ENCODE measurements around the gene SETD1B.

SETD1B gene

GRCh38 chr12:121780429-121780828, 23.4 kb upstream of the SETD1B start:
- H3K4me1 ChIP-seq (ENCODE audit: insufficient read depth, low read length, poor library complexity, severe bottlenecking) = peaks cover 12% of the 10 kb centered on the region

GRCh38 chr12:121781484-121781997, 22.3 kb upstream of the SETD1B start:
- Histone ChIP-seq H3K27me3 (ENCODE audit: insufficient read depth, low read length, poor library complexity, severe bottlenecking) (no peaks in the 10 kb centered on the region), H2AFZ (ENCODE audit: low read length) (no peak overlapping the region), H3K79me2 (ENCODE audit: insufficient read depth, low read length) (peaks cover 49% of the 10 kb centered on the region), H3K9me2 (replicated peaks; ENCODE audit: low read depth, low read length) (no peaks in the 10 kb centered on the region), H3K4me1 (ENCODE audit: insufficient read depth, low read length, poor library complexity, severe bottlenecking) (peaks cover 12% of the 10 kb centered on the region), H3K9ac (ENCODE audit: low read depth, low read length, poor library complexity, severe bottlenecking) (no peak overlapping the region), H3K4me2 (ENCODE audit: low read depth, low read length, poor library complexity, severe bottlenecking) (no peak overlapping the region), H4K20me1 (ENCODE audit: insufficient read depth, low read length, poor library complexity, severe bottlenecking) (peaks cover 10% of the 10 kb centered on the region), H3K36me3 (ENCODE audit: insufficient read depth, low read length) (peaks cover 42% of the 10 kb centered on the region; the same call in 1 of the 2 replicates), H3F3A (ENCODE audit: low read depth) (no peaks in the 10 kb centered on the region; the same call in 1 of the 2 replicates), H3K4me3 (ENCODE audit: low read length, poor library complexity, severe bottlenecking) (no peak overlapping the region), H3K9me3 (ENCODE audit: insufficient read depth, low read depth, low read length) (no peaks in the 10 kb centered on the region)
- no peak for TF ChIP-seq CTCF (conservative IDR thresholded peaks at IDR 0.05; ENCODE audit: low read length)
- no peak for TF ChIP-seq EZH2phosphoT487 (IDR thresholded peaks at IDR 0.05; ENCODE audit: borderline replicate concordance)

More at GRCh38 chr12:121780429-121780828, 23.4 kb upstream of the SETD1B start:
- H3K9me2 ChIP-seq (replicated peaks; ENCODE audit: low read depth, low read length) = no peaks in the 10 kb centered on the region
- TF ChIP-seq CTCF (conservative IDR thresholded peaks at IDR 0.05; ENCODE audit: low read length) (no peak), EZH2phosphoT487 (IDR thresholded peaks at IDR 0.05; ENCODE audit: borderline replicate concordance) (no peak)
- peaks cover 42% of the 10 kb centered on the region for H3K79me2 ChIP-seq (ENCODE audit: insufficient read depth, low read length)
- no peaks in the 10 kb centered on the region; the same call in 1 of the 2 replicates for H3F3A ChIP-seq (ENCODE audit: low read depth)
- no peak overlapping the region for H3K4me3 ChIP-seq (ENCODE audit: low read length, poor library complexity, severe bottlenecking)
- H3K4me2 ChIP-seq (ENCODE audit: low read depth, low read length, poor library complexity, severe bottlenecking) = no peak overlapping the region
- H2AFZ ChIP-seq (ENCODE audit: low read length) = no peak overlapping the region
- no peaks in the 10 kb centered on the region for H3K27me3 ChIP-seq (ENCODE audit: insufficient read depth, low read length, poor library complexity, severe bottlenecking)
- H3K9ac ChIP-seq (ENCODE audit: low read depth, low read length, poor library complexity, severe bottlenecking) = no peak overlapping the region
- peaks cover 10% of the 10 kb centered on the region for H4K20me1 ChIP-seq (ENCODE audit: insufficient read depth, low read length, poor library complexity, severe bottlenecking)
- H3K9me3 ChIP-seq (ENCODE audit: insufficient read depth, low read depth, low read length) = no peaks in the 10 kb centered on the region
- peaks cover 37% of the 10 kb centered on the region; the same call in 1 of the 2 replicates for H3K36me3 ChIP-seq (ENCODE audit: insufficient read depth, low read length)

GRCh38 chr12:121781998-121782979, 21.5 kb upstream of the SETD1B start:
- Histone ChIP-seq H3K27me3 (ENCODE audit: insufficient read depth, low read length, poor library complexity, severe bottlenecking) (no peaks in the 10 kb centered on the region), H2AFZ (ENCODE audit: low read length) (no peak overlapping the region), H3K4me2 (ENCODE audit: low read depth, low read length, poor library complexity, severe bottlenecking) (no peak overlapping the region), H4K20me1 (ENCODE audit: insufficient read depth, low read length, poor library complexity, severe bottlenecking) (peaks cover 10% of the 10 kb centered on the region), H3K9ac (ENCODE audit: low read depth, low read length, poor library complexity, severe bottlenecking) (no peak overlapping the region), H3K79me2 (ENCODE audit: insufficient read depth, low read length) (peaks cover 56% of the 10 kb centered on the region), H3F3A (ENCODE audit: low read depth) (no peaks in the 10 kb centered on the region; the same call in 1 of the 2 replicates), H3K9me3 (ENCODE audit: insufficient read depth, low read depth, low read length) (no peaks in the 10 kb centered on the region), H3K4me1 (ENCODE audit: insufficient read depth, low read length, poor library complexity, severe bottlenecking) (peaks cover 17% of the 10 kb centered on the region), H3K4me3 (ENCODE audit: low read length, poor library complexity, severe bottlenecking) (no peak overlapping the region), H3K9me2 (replicated peaks; ENCODE audit: low read depth, low read length) (no peaks in the 10 kb centered on the region), H3K36me3 (ENCODE audit: insufficient read depth, low read length) (peaks cover 41% of the 10 kb centered on the region; the same call in 1 of the 2 replicates)
- TF ChIP-seq CTCF (conservative IDR thresholded peaks at IDR 0.05; ENCODE audit: low read length) = no peak
- TF ChIP-seq EZH2phosphoT487 (IDR thresholded peaks at IDR 0.05; ENCODE audit: borderline replicate concordance) = no peak
